Heart right ventricle (tissue), 16 donors: ENCODE measurements around the gene VTI1A. TPM values are rescaled to one million over a fixed set of nuclear protein-coding genes. Genes with fewer than 3 reads are reported as not detected.

Source experiments
- ATAC-seq, 8 donors: fragments of 200-7000 bp; cut with Tn5 transposase; one replicate each; pipeline ENCODE4 v1.9.1; 2020; ENCODE audit warnings: mild to moderate bottlenecking in 8 of 8, moderate library complexity in 8 of 8, moderate number of reproducible peaks in 1 of 8
- DNase-seq, 2 donors: peaks; one replicate each; pipeline ENCODE4 v3.0.0-alpha.2; 2020
- H3K27ac ChIP-seq, 10 donors: fragments of 200-600 bp; sonication (generic) in 2 of 10; one replicate each; pipeline versions ENCODE4 v1.5.0 to v1.8.0; 2020 to 2022; ENCODE audit warnings: mild to moderate bottlenecking in 3 of 10
- H3K27me3 ChIP-seq, 7 donors: fragments of 200-600 bp; one replicate each; pipeline ENCODE4 v1.8.0; 2021 to 2022; ENCODE audit warnings: mild to moderate bottlenecking in 2 of 7
- H3K36me3 ChIP-seq, 9 donors: fragments of 200-600 bp; sonication (generic) in 1 of 9; one replicate each; pipeline versions ENCODE4 v1.5.0 to v1.8.0; 2020 to 2022; ENCODE audit warnings: mild to moderate bottlenecking in 2 of 9
- H3K4me1 ChIP-seq, 9 donors: fragments of 200-600 bp; sonication (generic) in 1 of 9; one replicate each; pipeline versions ENCODE4 v1.5.0 to v1.8.0; 2020 to 2022; ENCODE audit warnings: mild to moderate bottlenecking in 4 of 9
- H3K4me3 ChIP-seq, 10 donors: fragments of 200-600 bp; sonication (generic) in 2 of 10; one replicate each; pipeline versions ENCODE4 v1.5.0 to v1.8.0; 2020 to 2022; ENCODE audit warnings: mild to moderate bottlenecking in 7 of 10, moderate library complexity in 2 of 10
- H3K9me3 ChIP-seq, 11 donors: fragments of 200-600 bp in 10 of 11; sonication (generic) in 2 of 11; one replicate each; pipeline versions ENCODE4 v1.5.0 to v1.8.0; 2013 to 2022; ENCODE audit warnings: mild to moderate bottlenecking in 2 of 11, control low read depth in 1 of 11, moderate library complexity in 1 of 11
- CTCF ChIP-seq, 9 donors: fragments of 200-600 bp; sonication (generic) in 2 of 9; IDR thresholded peaks; one replicate each; pipeline versions ENCODE4 v1.5.0 to v1.8.0; 2021 to 2022; ENCODE audit warnings: antibody characterized with exemption in 9 of 9, mild to moderate bottlenecking in 5 of 9, moderate library complexity in 1 of 9
- WGBS, 2 donors: extraction: QIAGEN DNeasy Blood & Tissue Kit; methylation state at CpG; one replicate each; pipeline ENCODE4 v1.1.7; 2013; ENCODE audit warnings: inconsistent platforms in 1 of 2; 5-methylcytosine and 5-hydroxymethylcytosine counted together
- intact Hi-C, 10 donors: fragments of 100-400 bp; cut with DNase I; formaldehyde crosslinking; loops; one replicate each; pipeline versions ENCODE4 v1.11.1 to v1.14.2; 2022
- polyA plus RNA-seq, 2 donors: library from polyadenylated mRNA; stranded (reverse); fragments of 200-250 nt; gene quantifications; one replicate each; pipeline ENCODE4 v1.2.3, GENCODE V29; 2013
- total RNA-seq, 10 donors: library from RNA; stranded (reverse); fragmentation: NEBNext Ultra II Directional in 3 of 10; extraction: Animal tissue kit (Norgen Biotek cat#: 25700) in 3 of 10; gene quantifications; one replicate each; pipeline versions ENCODE4 v1.2.1 to v1.2.4, GENCODE V29; 2021 to 2023
- donor health status: Arrhythmogenic right ventricular cardiomyopathy.
- donor health status: ischemic (EF 13 %, LVEDD 7.1; RV severe dilation, severe dysfunction).
- donor health status: healthy with polysubstance abuse.
- donor health status: DM: no; HTN: yes; CAD: no.
- donor health status: DM: no; HTN: no; CAD: no.
- donor health status: ischemic (EF 25% LVEDD 6.9; RV normal size, moderate dysfunction).
- donor health status: ischemic (EF 25% LVEDD 5.7; RV mildly dilated, moderate dysfunction).
- donor health status: healthy.
- donor health status: DM: yes; HTN: yes; CAD: no.
- donor health status: Ischemic cardiomyopathy.
- donor health status: ischemic (EF 35%, LVEDD 5.7; RV mildly dilated, moderate dysfunction).
- donor health status: nonischemic (EF 11% LVEDD 7.7; RV severe dilation, severe dysfunction).
- donor health status: DM: yes; HTN: yes; CAD: no.
- donor health status: PGD.
- donor health status: ischemic (EF 29% LVEDD 5.4; RV normal size, mild dysfunction).
- donor health status: nonischemic (EF 23%, LVEDD 6.1; RV moderate dilation, normal function).

Gene VTI1A
- total and polyA plus RNA-seq, 12 donors = 6.2 to 24.5 (median 20.6) TPM

GRCh38 chr10:112526139-112526538, 79.1 kb downstream of the VTI1A start:
- Histone ChIP-seq H3K27me3 (no peaks in the 10 kb centered on the region), H3K27ac (no peak overlapping the region), H3K36me3 (peaks cover 0 to 17% (median 0%) of the 10 kb centered on the region in 9 donors), H3K9me3 (no peaks in the 10 kb centered on the region), H3K4me1 (no peaks in the 10 kb centered on the region), H3K4me3 (no peak overlapping the region)
- intact Hi-C loops = no loop called here
- DNase-seq (no peak), ATAC-seq (no peak)
- 94 to 95% methylated on average over 3 of the region's 3 CpGs for WGBS, 2 donors
- no peak for TF ChIP-seq CTCF (IDR thresholded peaks at IDR 0.05)

- Histone ChIP-seq H3K9me3 (no peaks in the 10 kb centered on the region), H3K36me3 (peaks cover 0 to 17% (median 0%) of the 10 kb centered on the region in 9 donors), H3K4me3 (no peak overlapping the region), H3K27me3 (no peaks in the 10 kb centered on the region), H3K27ac (no peak overlapping the region), H3K4me1 (peaks cover 0 to under 1% (median 0%) of the 10 kb centered on the region in 9 donors)
- 84 to 85% methylated on average over 10 of the region's 10 CpGs for WGBS, 2 donors
- no peak for TF ChIP-seq CTCF (IDR thresholded peaks at IDR 0.05)
- DNase-seq (no peak), ATAC-seq (no peak)
- intact Hi-C loops = no loop called here
Observed at GRCh38 chr10:112526906-112527305, 79.9 kb downstream of the VTI1A start.

- Histone ChIP-seq H3K4me3 (no peak overlapping the region), H3K36me3 (peaks cover 0 to 17% (median 0%) of the 10 kb centered on the region in 9 donors), H3K27ac (no peak overlapping the region), H3K4me1 (peaks cover 0 to 13% (median 0%) of the 10 kb centered on the region in 9 donors), H3K27me3 (no peaks in the 10 kb centered on the region), H3K9me3 (no peaks in the 10 kb centered on the region)
- ATAC-seq = no peak
- TF ChIP-seq CTCF (IDR thresholded peaks at IDR 0.05) = no peak
- WGBS, 2 donors = 58 to 72% methylated on average over 1 of the region's 1 CpG
- no peak for DNase-seq
- intact Hi-C loops = no loop called here
Observed at GRCh38 chr10:112528235-112528634, 81.2 kb downstream of the VTI1A start.

GRCh38 chr10:112531421-112531820, 84.4 kb downstream of the VTI1A start:
- H3K27ac ChIP-seq = no peak overlapping the region
- whole genome bisulfite sequencing, 2 donors = 94 to 95% methylated on average over 6 of the region's 6 CpGs

More at GRCh38 chr10:112531421-112531820, 84.4 kb downstream of the VTI1A start:
- intact Hi-C loops = no loop called here
- H3K36me3 ChIP-seq = peaks cover 0 to 17% (median 0%) of the 10 kb centered on the region in 9 donors
- DNase-seq (no peak), ATAC-seq (no peak)
- no peaks in the 10 kb centered on the region for H3K9me3 ChIP-seq
- H3K4me3 ChIP-seq = no peak overlapping the region
- TF ChIP-seq CTCF (IDR thresholded peaks at IDR 0.05) = no peak
- H3K27me3 ChIP-seq = no peaks in the 10 kb centered on the region
- H3K4me1 ChIP-seq = peaks cover 0 to 13% (median 0%) of the 10 kb centered on the region in 9 donors
